GM23248 (cell line): ENCODE measurements around the gene BTC. TPM values are rescaled to one million over a fixed set of nuclear protein-coding genes. Genes with fewer than 3 reads are reported as not detected.
"Not testable (repeated sequence)": the region's sequence is repeated elsewhere in the genome, so short reads cannot be mapped to it uniquely, and the experiment has no call there.

ENCODE experiments used
- DNase-seq: peaks from one replicate; pipeline ENCODE4 v3.0.0-alpha.2; 2015
- H2AFZ ChIP-seq: fragments of 200-600 bp; sonication (generic); 2 replicates; pipeline ENCODE4 v1.6.1; 2016; ENCODE audit warnings: antibody characterized with exemption
- H3F3A ChIP-seq: fragments of 200-600 bp; sonication (generic); 2 replicates; pipeline ENCODE4 v1.6.1; 2016; ENCODE audit warnings: mild to moderate bottlenecking, antibody characterized with exemption, mixed run types; ENCODE audit not compliant: insufficient read depth
- H3K27ac ChIP-seq: fragments of 200-600 bp; sonication (generic); 2 replicates; pipeline ENCODE4 v1.5.1; 2016; ENCODE audit warnings: mild to moderate bottlenecking
- H3K27me3 ChIP-seq: fragments of 200-600 bp; sonication (generic); replicated peaks from 2 replicates; pipeline ENCODE4 v1.6.1; 2016; ENCODE audit warnings: mild to moderate bottlenecking; ENCODE audit not compliant: insufficient read depth
- H3K36me3 ChIP-seq: fragments of 200-600 bp; sonication (generic); 2 replicates; pipeline ENCODE4 v1.6.1; 2016; ENCODE audit warnings: low read depth, mild to moderate bottlenecking
- H3K4me1 ChIP-seq: fragments of 200-600 bp; sonication (generic); 2 replicates; pipeline ENCODE4 v1.6.1; 2016; ENCODE audit warnings: mild to moderate bottlenecking; ENCODE audit not compliant: insufficient read depth
- H3K4me2 ChIP-seq: fragments of 200-600 bp; sonication (generic); one replicate; pipeline ENCODE4 v1.6.1; 2016; ENCODE audit warnings: mild to moderate bottlenecking; ENCODE audit not compliant: unreplicated experiment
- H3K4me3 ChIP-seq: fragments of 200-600 bp; sonication (generic); 2 replicates; pipeline ENCODE4 v1.5.1; 2016; ENCODE audit warnings: mild to moderate bottlenecking
- H3K79me2 ChIP-seq: fragments of 200-600 bp; sonication (generic); 2 replicates; pipeline ENCODE4 v1.6.1; 2016; ENCODE audit warnings: mild to moderate bottlenecking; ENCODE audit not compliant: insufficient read depth
- H3K9ac ChIP-seq: fragments of 200-600 bp; sonication (generic); 2 replicates; pipeline ENCODE4 v1.6.1; 2016; ENCODE audit warnings: mild to moderate bottlenecking
- H3K9me2 ChIP-seq: fragments of 200-600 bp; sonication (generic); 2 replicates; pipeline ENCODE4 v1.6.1; 2016; ENCODE audit warnings: mixed run types, mild to moderate bottlenecking, moderate library complexity; ENCODE audit not compliant: insufficient read depth
- H3K9me3 ChIP-seq: fragments of 200-600 bp; sonication (generic); one replicate; pipeline ENCODE4 v1.6.1; 2017; ENCODE audit warnings: low read depth
- H4K20me1 ChIP-seq: fragments of 200-600 bp; sonication (generic); 2 replicates; pipeline ENCODE4 v1.6.0; 2016; ENCODE audit not compliant: insufficient read depth
- EZH2 ChIP-seq: fragments of 200-600 bp; sonication (generic); IDR thresholded peaks from 2 replicates; pipeline ENCODE4 v1.6.1; 2018; ENCODE audit warnings: antibody characterized with exemption, mild to moderate bottlenecking; ENCODE audit not compliant: insufficient read depth, poor library complexity, severe bottlenecking
- EZH2phosphoT487 ChIP-seq: fragments of 200-600 bp; sonication (generic); IDR thresholded peaks from 2 replicates; pipeline ENCODE4 v1.6.1; 2018; ENCODE audit warnings: antibody characterized with exemption, moderate library complexity, mild to moderate bottlenecking, low read depth; ENCODE audit not compliant: insufficient read depth
- WGBS, 2 experiments: methylation state at CpG; one replicate each; pipeline ENCODE4 v1.1.6; 2015 to 2017; ENCODE audit warnings: low lambda C conversion rate in 2 of 2, low coverage in 1 of 2; ENCODE audit errors: missing lambda C conversion rate in 2 of 2; 5-methylcytosine and 5-hydroxymethylcytosine counted together
- in situ Hi-C: fragments of 300-500 bp; cut with MboI; formaldehyde crosslinking; loops from 2 replicates; pipeline ENCODE4 v1.15.0; 2020
- polyA plus RNA-seq: library from polyadenylated mRNA; unstranded; fragments of >200 nt; fragmentation: Nextera tagmentation; extraction: Ambion mirVana; gene quantifications from 2 replicates; pipeline ENCODE4 v1.2.1, GENCODE V29; 2016
- total RNA-seq: library from RNA; depleted of rRNA; stranded (reverse); fragments of >200 nt; shearing (Covaris generic); gene quantifications from 2 replicates; pipeline ENCODE4 v1.2.3, GENCODE V29; 2014; rRNA removed

BTC gene
- total and polyA plus RNA-seq, 2 experiments from 2014 or later = not detected

DNA sequence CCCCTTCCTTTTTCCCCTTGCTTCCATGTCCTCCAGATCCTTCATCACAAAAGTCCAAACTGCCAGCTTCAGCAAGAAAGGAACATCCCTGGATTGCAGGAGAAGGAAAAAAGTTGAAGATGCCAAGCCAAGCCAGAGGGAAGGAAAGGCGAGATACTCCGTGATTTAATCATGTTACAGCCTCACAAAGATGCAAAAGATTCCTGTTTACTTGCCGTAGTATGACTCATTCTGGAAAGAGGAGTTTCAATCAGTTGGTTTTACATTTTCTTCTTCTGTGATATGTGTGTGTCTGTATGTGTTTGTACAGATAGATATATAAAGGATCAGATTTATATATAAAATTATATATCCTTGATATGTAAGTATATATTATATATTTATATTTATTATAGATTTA, 69.3 kb downstream of the BTC start:
- H3K4me3 ChIP-seq = no peak overlapping the region
- H3K79me2 ChIP-seq = no peaks in the 10 kb centered on the region
- no peak for TF ChIP-seq EZH2
- no peak for TF ChIP-seq EZH2phosphoT487
- no peak overlapping the region for H3K27ac ChIP-seq
- 21 to 32% methylated on average over 3 of the region's 3 CpGs for WGBS, 2 experiments
- in situ Hi-C loops = no loop called here
- no peaks in the 10 kb centered on the region for H3K4me1 ChIP-seq
- H3K9ac ChIP-seq = no peak overlapping the region
- no peak overlapping the region for H3K4me2 ChIP-seq
- no peaks in the 10 kb centered on the region for H3K36me3 ChIP-seq
- H3K9me3 ChIP-seq = no peaks in the 10 kb centered on the region
- H3K9me2 ChIP-seq = no peaks in the 10 kb centered on the region
- H2AFZ ChIP-seq = no peak overlapping the region
- DNase-seq = peak; percentile 2
- no peaks in the 10 kb centered on the region for H4K20me1 ChIP-seq
- no peaks in the 10 kb centered on the region for H3F3A ChIP-seq
- H3K27me3 ChIP-seq = peaks cover 13% of the 10 kb centered on the region

DNA sequence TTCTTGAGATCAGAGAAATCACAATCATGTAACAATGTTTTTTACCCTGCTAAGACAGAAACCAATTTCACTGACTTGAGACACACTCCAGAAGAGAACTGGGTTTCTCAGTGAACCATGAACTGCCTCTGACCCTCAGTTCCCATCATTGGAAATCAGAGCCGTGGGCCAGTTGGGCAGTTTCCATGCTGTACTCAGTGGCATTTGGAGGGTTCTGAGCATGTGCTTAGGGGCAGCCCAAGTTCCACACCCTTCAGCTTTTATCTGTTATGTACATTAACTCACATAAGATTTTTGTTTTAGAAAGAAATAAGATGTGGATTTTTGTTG, 77.9 kb downstream of the BTC start:
- H3K9me2 ChIP-seq = no peaks in the 10 kb centered on the region
- no peak for DNase-seq
- no peak overlapping the region for H3K4me2 ChIP-seq
- no peak for TF ChIP-seq EZH2phosphoT487
- TF ChIP-seq EZH2 = no peak
- H2AFZ ChIP-seq = no peak overlapping the region
- no peaks in the 10 kb centered on the region for H3K79me2 ChIP-seq
- in situ Hi-C loops = no loop called here
- H3K9me3 ChIP-seq = no peaks in the 10 kb centered on the region
- H3K27ac ChIP-seq = no peak overlapping the region
- no peaks in the 10 kb centered on the region for H3F3A ChIP-seq
- H3K9ac ChIP-seq = no peak overlapping the region
- H4K20me1 ChIP-seq = no peaks in the 10 kb centered on the region
- no peak overlapping the region for H3K4me3 ChIP-seq
- H3K4me1 ChIP-seq = no peaks in the 10 kb centered on the region
- H3K36me3 ChIP-seq = no peaks in the 10 kb centered on the region
- WGBS, 2 experiments = 0% methylated on average over 1 of the region's 1 CpG
- H3K27me3 ChIP-seq = no peaks in the 10 kb centered on the region

DNA sequence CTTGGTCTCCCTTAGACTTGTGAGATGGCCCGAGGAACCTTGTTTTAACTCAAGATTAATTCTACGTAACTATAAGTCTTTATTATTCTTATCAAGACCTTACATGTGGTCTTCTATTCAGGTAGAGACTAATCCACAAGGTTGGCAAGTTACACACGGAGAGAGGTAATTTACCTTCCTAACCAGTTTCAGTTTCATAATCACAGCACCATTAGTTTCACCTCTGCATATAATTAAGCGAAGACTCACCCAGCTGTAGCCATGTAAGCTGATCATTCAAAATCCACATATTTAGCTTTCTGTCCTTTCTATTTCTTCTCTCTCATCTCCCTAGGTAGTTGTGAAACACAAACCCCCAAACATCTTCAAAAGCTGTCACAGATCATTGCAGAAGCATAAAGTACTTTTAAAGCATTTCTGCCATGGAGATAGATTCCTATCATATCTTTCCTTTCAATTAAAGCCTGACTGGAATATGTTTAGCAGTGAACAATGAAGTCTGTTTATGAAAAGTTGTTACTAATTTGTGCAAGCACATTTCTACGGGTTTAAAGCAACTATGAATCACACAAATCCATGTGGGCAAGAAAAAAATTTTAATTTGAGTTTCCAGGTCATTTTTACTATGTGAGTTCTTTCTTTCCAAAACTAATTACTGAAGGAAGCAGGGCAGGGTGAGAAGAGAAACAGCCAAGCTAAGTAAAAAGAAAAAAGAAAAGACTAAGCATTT, 78.5 kb downstream of the BTC start:
- no peak overlapping the region for H2AFZ ChIP-seq
- 29 to 34% methylated on average over 5 of the region's 5 CpGs for WGBS, 2 experiments
- no peaks in the 10 kb centered on the region for H3K36me3 ChIP-seq
- no peaks in the 10 kb centered on the region for H3K27me3 ChIP-seq
- no peak overlapping the region for H3K27ac ChIP-seq
- no peaks in the 10 kb centered on the region for H4K20me1 ChIP-seq
- no peaks in the 10 kb centered on the region for H3K79me2 ChIP-seq
- H3K9me2 ChIP-seq = no peaks in the 10 kb centered on the region
- H3K4me1 ChIP-seq = no peaks in the 10 kb centered on the region
- no peaks in the 10 kb centered on the region for H3F3A ChIP-seq
- H3K4me2 ChIP-seq = no peak overlapping the region
- H3K9ac ChIP-seq = no peak overlapping the region
- DNase-seq = no peak
- no peak for TF ChIP-seq EZH2phosphoT487
- no peak for TF ChIP-seq EZH2
- no peaks in the 10 kb centered on the region for H3K9me3 ChIP-seq
- in situ Hi-C loops = no loop called here
- no peak overlapping the region for H3K4me3 ChIP-seq

DNA sequence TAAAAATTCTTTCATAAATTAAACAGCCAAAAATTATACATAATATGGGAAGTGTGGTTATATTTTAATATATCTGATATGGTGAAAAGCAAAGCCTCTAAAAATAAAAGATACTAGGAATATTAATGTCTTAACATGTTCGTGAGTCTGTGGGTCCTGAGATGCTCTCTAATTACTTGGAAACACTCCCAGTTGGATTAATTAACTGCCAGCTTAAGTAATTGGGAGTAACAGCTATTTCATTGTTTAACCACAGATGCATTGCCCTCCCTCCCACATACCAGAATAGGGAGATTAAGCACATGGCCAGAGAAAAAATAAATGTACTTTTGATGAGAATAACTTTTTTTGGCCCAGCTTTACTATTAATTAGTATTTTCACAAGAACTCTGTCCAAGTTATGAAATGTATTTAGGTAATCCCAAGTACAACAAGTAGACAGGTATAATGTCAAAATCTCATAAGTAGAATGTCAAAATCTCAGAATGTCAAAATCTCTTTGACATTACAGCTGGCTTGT, 79.7 kb downstream of the BTC start:
- DNase-seq = no peak
- no peak overlapping the region for H3K27ac ChIP-seq
- H3K9ac ChIP-seq = no peak overlapping the region
- no peaks in the 10 kb centered on the region for H3K9me2 ChIP-seq
- H3K36me3 ChIP-seq = no peaks in the 10 kb centered on the region
- WGBS, 2 experiments = 9 to 11% methylated on average over 1 of the region's 1 CpG
- H4K20me1 ChIP-seq = no peaks in the 10 kb centered on the region
- TF ChIP-seq EZH2phosphoT487 (no peak), EZH2 (no peak)
- H3K4me3 ChIP-seq = no peak overlapping the region
- no peaks in the 10 kb centered on the region for H3K27me3 ChIP-seq
- H3K79me2 ChIP-seq = no peaks in the 10 kb centered on the region
- no peak overlapping the region for H3K4me2 ChIP-seq
- in situ Hi-C loops = no loop called here
- H3F3A ChIP-seq = no peaks in the 10 kb centered on the region
- H3K4me1 ChIP-seq = no peaks in the 10 kb centered on the region
- H2AFZ ChIP-seq = no peak overlapping the region
- H3K9me3 ChIP-seq = no peaks in the 10 kb centered on the region

DNA sequence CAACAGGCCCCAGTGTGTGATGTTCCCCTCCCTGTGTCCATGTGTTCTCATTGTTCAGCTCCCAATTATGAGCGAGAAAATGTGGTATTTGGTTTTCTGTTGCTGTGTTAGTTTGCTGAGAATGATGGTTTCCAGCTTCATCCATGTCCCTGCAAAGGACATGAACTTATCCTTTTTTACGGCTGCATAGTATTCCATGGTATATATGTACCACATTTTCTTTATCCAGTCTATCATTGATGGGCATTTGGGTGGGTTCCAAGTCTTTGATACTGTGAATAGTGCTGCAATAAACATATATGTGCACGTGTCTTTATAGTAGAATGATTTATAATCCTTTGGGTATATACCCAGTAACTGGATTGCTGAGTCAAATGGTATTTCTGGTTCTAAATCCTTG, 86.2 kb downstream of the BTC start:
- H3K4me3 ChIP-seq, H3K36me3 ChIP-seq, H3K4me1 ChIP-seq, H4K20me1 ChIP-seq, H2AFZ ChIP-seq, H3K4me2 ChIP-seq, H3K79me2 ChIP-seq, in situ Hi-C loops, DNase-seq, H3K27ac ChIP-seq, H3K9me2 ChIP-seq, H3F3A ChIP-seq, H3K9me3 ChIP-seq, H3K9ac ChIP-seq: not testable (repeated sequence)
- peaks cover 10% of the 10 kb centered on the region; the same call in 1 of the 2 replicates for H3K27me3 ChIP-seq
- WGBS, 2 experiments = 21 to 35% methylated on average over 3 of the region's 3 CpGs

Other genes with a start within 250 kb of the BTC start
- gene PARM1, start 138.6 kb upstream of the BTC start, total RNA-seq = under 0.01 TPM in 1 of 2 replicates, not detected in the other
- 0.14 TPM in 1 of 2 replicates, not detected in the other for gene PARM1, start 138.6 kb upstream of the BTC start, polyA plus RNA-seq